Stimulated activated CD4-positive, alpha-beta T cell treated with anti-CD3 and anti-CD28 coated beads, Interleukin-2, amount 100 ng/mL, for 48 hours (primary cell): ENCODE measurements around the gene TSHZ2.
A peak's percentile ranks its signal among the peaks of the same experiment; 100 is the strongest.

ENCODE experiments used
- DNase-seq, 2 donors: peaks; one replicate each; pipeline ENCODE4 v3.0.0-alpha.2; 2020

TSHZ2 gene

DNA sequence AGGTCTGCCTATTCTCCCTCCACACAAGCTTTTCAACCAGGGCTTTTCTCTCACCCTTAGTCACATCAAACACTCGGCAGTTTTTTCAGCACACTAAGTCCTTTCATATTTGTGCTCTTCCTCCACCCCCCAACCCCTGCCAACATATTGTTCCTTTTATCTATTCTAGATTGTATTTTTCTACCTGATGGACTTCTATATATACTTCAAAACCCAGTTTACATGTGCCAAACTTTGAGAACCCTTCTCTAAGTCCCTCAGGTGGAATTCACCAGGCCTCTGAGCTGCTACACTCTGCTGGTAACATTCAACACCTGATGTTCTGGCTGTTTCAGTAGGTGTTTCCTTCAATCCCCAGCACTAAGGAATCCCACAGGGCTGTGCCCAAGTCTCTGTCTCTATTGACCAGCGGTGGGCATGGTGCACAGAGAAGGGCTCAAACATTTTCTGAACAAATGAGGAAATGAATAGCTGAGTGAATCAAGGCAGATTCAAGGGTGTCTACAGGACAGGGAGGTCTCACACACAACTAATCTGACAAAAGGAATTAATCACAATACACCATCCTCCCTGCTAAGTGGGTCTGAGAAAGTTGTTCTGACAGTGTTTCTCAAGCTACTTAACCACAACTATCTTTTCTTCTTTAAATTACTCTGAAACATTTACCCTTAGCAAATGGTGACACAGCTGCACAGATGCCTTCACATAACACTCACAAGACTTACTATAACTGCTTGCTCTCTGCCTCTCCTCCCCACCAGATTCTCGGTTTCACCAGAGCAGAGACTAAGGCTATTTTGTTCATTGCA lies 166.5 kb downstream of the TSHZ2 start:
- DNase-seq = no peak

GRCh38 chr20:53141201-53142050 lies 169.3 kb downstream of the TSHZ2 start:
- DNase-seq = no peak

DNA sequence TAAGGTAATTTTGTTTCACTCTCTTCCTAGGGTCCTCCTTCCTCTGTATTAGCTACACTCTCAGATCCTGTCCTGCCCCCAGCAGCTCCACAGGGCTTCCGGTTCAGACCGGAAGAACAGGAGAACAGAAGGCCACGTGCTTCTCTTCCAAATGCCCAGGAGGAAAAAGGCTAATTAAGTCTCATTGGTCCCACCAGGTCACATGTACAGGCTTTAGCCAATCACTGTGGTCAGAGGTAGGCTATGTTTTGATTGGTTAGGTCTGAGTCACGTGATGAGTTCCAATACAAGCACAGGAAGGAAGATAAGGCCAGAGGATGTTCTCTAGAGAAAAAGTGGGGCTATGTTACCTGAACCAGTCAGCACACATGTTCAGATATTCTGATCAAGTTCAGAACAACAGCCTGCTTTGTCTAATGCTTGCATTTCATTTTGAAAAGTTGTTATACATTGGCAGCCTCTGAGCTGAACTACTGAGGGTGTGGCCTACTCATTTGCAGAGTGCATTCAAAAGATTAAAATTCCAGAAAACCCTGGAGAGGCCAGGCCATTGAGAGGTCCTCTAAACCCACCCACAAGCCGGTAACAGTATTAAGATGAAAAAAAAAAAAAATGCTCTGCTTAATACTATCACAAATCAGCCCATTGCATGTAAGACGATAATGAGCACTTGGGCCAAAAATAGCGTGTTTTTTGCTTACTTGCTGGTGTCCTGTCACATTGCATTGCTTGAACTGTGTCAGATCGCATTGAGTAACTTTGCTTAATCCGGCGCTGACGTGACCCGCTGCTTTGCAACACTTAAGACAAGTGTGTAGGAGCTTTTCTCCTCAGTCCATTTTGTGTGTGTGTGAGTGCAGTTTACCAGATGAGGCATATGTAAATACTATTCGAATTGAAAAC lies 170.3 kb downstream of the TSHZ2 start:
- DNase-seq = no peak

GRCh38 chr20:53146201-53146891 lies 174.2 kb downstream of the TSHZ2 start:
- DNase-seq = peak; percentile 31 to 40

DNA sequence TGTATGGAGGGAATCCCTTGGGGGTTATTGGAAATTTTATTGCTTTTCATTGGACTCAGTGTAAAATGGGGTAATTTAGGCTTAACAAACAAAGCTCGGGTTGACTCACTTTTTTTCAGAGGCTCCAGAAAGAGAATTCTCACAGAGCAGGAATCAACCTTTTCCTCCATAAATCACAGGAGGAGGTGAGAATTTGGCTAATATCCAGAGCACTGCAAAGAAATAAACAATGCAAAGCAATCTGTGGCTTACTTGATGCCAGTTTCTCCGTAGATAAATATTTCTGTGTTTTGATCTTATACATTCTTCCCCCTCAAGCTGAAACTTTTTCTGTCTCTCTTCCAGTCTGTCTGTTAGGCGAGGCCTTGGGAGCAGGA lies 176.6 kb downstream of the TSHZ2 start:
- DNase-seq = no peak

GRCh38 chr20:53149148-53149889 lies 177.2 kb downstream of the TSHZ2 start:
- DNase-seq = no peak

DNA sequence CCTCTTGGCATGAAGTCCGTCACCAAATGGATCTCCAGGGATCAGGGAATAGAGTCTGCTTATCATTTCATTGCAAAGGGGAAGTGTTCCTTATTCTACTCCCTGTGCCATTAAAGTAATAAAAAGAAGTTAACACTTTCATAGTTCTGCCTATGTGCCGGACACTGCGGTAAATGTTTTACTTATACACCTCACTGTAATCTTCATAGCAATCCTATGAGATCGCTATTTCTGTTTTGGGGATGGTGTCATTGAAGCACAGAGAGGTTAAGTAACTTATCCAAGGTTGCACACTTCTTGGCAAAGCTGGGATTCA lies 177.7 kb downstream of the TSHZ2 start:
- DNase-seq = no peak

DNA sequence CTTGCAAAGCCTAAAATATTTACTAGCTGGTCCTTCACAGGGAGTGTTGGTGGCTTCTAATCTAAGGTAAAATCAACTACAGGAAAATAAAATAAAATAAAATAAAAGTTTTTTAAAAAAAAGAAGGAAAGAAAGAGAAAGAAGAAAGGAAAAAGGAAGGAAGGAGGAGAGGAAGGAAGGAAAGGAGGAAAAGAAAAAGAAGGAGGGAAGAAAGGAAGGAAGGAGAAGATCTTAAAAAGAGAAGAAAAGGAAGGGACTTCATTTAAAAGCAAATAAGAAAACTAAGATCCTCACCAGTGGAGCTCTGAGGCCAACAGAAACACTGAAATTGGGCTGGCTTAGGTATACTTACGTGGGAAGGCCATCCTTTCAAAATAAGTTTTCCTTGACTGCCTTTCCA lies 178.4 kb downstream of the TSHZ2 start:
- DNase-seq = no peak

- DNase-seq = no peak
Observed at GRCh38 chr20:53152228-53152627, 180.1 kb downstream of the TSHZ2 start.

- DNase-seq = no peak
Observed at GRCh38 chr20:53154540-53154939, 182.4 kb downstream of the TSHZ2 start.

GRCh38 chr20:53157443-53158408 lies 185.6 kb downstream of the TSHZ2 start:
- peak; percentile 33 to 41 for DNase-seq

GRCh38 chr20:53159160-53159559 lies 187.0 kb downstream of the TSHZ2 start:
- DNase-seq = no peak

- DNase-seq = no peak
Observed at GRCh38 chr20:53161073-53161472, 188.9 kb downstream of the TSHZ2 start.

GRCh38 chr20:53161473-53161872 lies 189.3 kb downstream of the TSHZ2 start:
- no peak for DNase-seq

DNA sequence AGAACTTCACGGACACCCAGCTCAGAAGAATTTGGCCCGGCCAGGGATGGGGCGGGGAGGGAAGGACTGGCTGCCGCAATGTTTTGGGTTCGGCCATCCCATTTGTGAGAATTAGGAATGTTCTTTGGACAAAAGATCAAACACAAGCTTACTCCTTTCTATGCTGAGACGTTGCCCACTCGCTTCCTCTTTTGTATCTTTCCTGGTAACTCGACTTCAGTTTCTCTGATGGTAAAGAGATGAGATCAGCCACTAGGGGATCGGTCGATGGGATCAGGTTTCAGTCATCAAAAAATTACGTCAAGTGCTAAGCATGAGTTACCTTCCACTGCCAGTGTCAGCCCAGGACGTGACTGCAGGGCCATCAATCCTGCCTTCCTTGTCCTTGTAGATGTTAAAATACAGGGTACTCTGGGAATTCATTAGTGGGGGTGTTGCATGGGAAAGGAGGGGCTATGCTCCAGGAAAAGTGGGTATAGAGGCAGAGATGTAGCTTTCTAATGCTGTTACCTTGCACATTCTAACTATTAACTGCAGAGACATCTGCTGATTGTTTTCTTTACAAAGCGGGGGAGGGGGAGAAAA lies 190.2 kb downstream of the TSHZ2 start:
- no peak for DNase-seq

DNA sequence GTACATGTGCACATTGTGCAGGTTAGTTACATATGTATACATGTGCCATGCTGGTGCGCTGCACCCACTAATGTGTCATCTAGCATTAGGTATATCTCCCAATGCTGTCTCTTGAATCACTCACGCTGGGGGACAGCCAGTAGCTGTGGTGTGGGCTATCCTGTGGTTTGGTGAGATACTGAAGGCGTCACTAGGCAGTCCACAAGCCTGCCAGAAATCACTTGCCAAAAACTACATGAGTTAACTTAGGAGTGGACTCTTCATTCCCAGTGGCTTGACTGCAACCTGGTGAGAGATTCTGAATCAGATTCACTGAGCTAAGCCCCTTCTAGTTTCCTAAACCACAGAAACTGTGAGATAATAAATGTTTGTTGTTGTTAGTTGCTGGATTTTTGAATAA lies 191.3 kb downstream of the TSHZ2 start:
- DNase-seq = no peak

DNA sequence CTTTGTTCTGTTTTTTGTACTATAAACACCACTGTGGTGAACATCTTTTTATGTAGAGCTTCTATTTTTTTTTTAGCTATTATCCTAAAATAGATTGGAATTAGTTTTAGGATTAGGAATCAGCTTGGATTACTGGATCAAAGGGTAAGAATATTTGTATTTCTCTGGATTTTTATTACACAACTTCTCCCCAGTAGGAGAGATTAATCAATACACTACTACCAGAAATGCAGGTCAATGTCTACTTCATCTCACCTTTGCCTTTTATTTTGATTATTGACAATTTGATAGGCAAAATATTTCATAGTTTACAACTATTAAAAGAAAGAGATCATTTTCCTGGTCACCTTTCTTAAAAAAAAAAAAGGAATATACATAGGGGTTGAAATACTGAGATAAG lies 191.9 kb downstream of the TSHZ2 start:
- DNase-seq = no peak

- no peak for DNase-seq
Observed at GRCh38 chr20:53165452-53165851, 193.3 kb downstream of the TSHZ2 start.

- no peak for DNase-seq
Observed at GRCh38 chr20:53168491-53168890, 196.3 kb downstream of the TSHZ2 start.

DNA sequence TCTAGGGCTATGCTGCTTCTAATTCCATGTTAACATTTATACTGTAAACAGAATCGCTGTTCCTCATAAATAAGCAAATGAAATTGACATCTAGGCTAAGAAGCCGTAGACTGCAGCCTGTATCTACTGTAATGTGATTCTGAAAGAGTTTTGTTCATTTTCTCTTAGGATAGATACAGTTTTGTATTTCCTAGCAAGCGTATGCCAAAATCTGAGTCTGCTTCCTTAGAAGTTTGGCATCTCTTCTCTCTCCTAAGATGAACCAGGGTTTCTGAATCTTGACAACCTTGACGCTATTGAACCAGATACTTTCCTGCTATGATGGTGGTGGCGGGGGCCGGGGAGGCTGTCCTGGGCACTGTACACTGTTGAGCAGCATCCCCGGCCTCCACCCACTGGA lies 198.0 kb downstream of the TSHZ2 start:
- no peak for DNase-seq
